NB4 (cell line): Measurements from ENCODE around the gene SERF2.
"Not testable (repeated sequence)": the region's sequence is repeated elsewhere in the genome, so short reads cannot be mapped to it uniquely, and the experiment has no call there.

Experiments
- CTCF ChIP-seq: IDR thresholded peaks from one replicate; pipeline ENCODE4 v1.5.1; 2012; ENCODE audit warnings: low read depth, low read length
- MAX ChIP-seq: IDR thresholded peaks from 2 replicates; pipeline ENCODE4 v1.6.1; 2011; ENCODE audit warnings: low read depth, low read length
- POLR2A ChIP-seq: IDR thresholded peaks from 2 replicates; pipeline ENCODE4 v1.6.1; 2011; ENCODE audit warnings: mild to moderate bottlenecking; ENCODE audit not compliant: insufficient read length; ENCODE audit errors: extremely low read depth

GRCh38 chr15:43831519-43832052 is 39.5 kb downstream of the SERF2 start:
- TF ChIP-seq MAX, CTCF, POLR2A: not testable (repeated sequence)
